ENCODE data around the gene RRP8.

The RRP8 gene

DNA sequence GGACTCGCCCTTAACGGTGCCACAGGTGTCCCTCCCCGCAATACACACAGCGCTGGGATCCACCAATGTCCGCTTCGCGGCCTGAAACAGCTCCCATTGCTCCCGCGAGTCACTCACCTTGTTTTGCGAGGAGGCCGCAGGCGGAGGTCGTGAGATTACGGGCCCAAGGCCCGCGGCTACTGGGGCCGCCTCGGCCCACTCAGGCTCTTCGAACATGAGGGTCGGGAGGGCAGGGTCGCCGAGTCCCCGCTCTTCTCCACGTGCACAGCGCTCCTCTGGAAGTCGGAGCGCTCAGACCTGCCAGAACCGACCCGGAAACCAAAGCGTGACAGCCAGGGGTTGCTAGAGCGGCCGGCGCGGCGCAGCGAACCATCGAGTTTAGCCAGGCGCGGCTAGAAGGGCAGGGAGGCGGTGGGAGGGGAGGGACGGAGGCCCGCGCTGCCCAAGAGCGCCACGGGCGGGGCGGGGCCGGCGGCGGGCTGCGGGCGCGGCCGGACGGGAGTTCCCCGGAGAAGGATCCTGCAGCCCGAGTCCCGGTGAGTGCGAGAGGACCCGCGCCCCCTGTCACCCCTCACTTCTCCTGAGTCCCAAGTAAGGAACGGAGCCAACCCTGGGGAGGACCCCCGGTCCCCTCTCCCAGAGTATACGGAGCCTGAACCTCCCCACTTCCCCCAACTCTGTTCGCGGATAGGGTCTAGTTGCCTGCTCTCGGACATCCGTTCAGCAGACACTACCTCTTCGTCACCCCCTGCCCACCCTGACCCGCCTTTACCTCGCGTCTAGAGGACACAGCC lies at the start of gene RRP8, which contains the start of gene ILK:
Gene RRP8 (minus strand): TSS at position 330 of the 794 bp plus-strand sequence. CDS start 114 bp downstream, at position 216.
Gene ILK (plus strand): TSS at position 488 of the 794 bp plus-strand sequence. CDS start 498 bp downstream, outside the sequence.
- ChIA-PET CTCF (interaction anchor here (1.2 to 3.8 kb wide), 8 partner anchors 9 to 224 kb away, joined by 3 to 22 read pairs (median 4); partner anchors contain the start of genes MRPL17 and TPP1), POLR2A (interaction anchor here (2.0 kb wide), 1 partner anchor 15 kb away, joined by 10 read pairs; the partner anchor contains the start of gene TPP1)
- no peak for TF ChIP-seq CTCF (IDR thresholded peaks at IDR 0.05; ENCODE audit: control extremely low read depth, extremely low read depth, low read depth, missing control alignments)
- peak; percentile 94 for DNase-seq (ENCODE audit: extremely low spot score)

GRCh38 chr11:6653097-6653496 lies 49.7 kb upstream of the RRP8 start:
- POLR2A ChIA-PET = no interaction called here
- TF ChIP-seq CTCF (IDR thresholded peaks at IDR 0.05; ENCODE audit: control extremely low read depth, extremely low read depth, low read depth, missing control alignments) = no peak
- no peak for DNase-seq (ENCODE audit: extremely low spot score)
- CTCF ChIA-PET = interaction anchor here (1.5 kb wide), 1 partner anchor 15 kb away, joined by 5 read pairs; no protein-coding TSS in a partner anchor

- CTCF ChIA-PET = interaction anchor here (1.5 kb wide), 1 partner anchor 16 kb away, joined by 5 read pairs; no protein-coding TSS in a partner anchor
- POLR2A ChIA-PET = interaction anchor here (0.6 kb wide), 1 partner anchor 55 kb away, joined by 4 read pairs; no protein-coding TSS in a partner anchor
Observed at GRCh38 chr11:6652182-6652581, 48.8 kb upstream of the RRP8 start.

DNA sequence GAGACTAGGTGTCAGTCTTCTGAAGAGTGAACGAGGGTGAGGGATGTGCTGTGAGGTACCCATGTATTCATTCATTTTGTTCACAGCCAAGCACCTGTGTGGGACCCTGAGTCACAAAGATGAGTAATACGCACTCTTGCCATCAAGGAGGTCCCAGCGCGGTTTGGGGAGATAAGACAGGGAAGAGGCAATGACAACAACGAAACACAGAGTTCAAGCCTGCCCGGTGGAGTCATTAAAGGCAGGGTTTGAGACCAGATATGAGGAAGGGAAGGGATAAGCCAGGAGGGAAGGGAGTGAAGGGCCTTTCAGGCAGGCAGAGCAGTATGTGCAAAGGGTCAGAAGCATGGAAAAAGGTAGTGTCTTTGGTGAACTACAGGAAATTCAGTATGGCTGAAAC lies 47.6 kb upstream of the RRP8 start:
- no peak for DNase-seq (ENCODE audit: extremely low spot score)
- CTCF ChIA-PET = no interaction called here
- POLR2A ChIA-PET = no interaction called here
- no peak for TF ChIP-seq CTCF (IDR thresholded peaks at IDR 0.05; ENCODE audit: control extremely low read depth, extremely low read depth, low read depth, missing control alignments)

More at GRCh38 chr11:6652182-6652581, 48.8 kb upstream of the RRP8 start:
- no peak for TF ChIP-seq CTCF (IDR thresholded peaks at IDR 0.05; ENCODE audit: control extremely low read depth, extremely low read depth, low read depth, missing control alignments)
- no peak for DNase-seq (ENCODE audit: extremely low spot score)

- no peak for TF ChIP-seq CTCF (IDR thresholded peaks at IDR 0.05; ENCODE audit: control extremely low read depth, extremely low read depth, low read depth, missing control alignments)
- DNase-seq (ENCODE audit: extremely low spot score) = no peak
- POLR2A ChIA-PET = no interaction called here
- CTCF ChIA-PET = interaction anchor here (1.0 to 5.6 kb wide), 7 partner anchors 9 to 31 kb away, joined by 3 to 31 read pairs (median 6); partner anchors contain the start of gene TPP1
Observed at GRCh38 chr11:6650104-6650503, 46.7 kb upstream of the RRP8 start.

- no peak for TF ChIP-seq CTCF (IDR thresholded peaks at IDR 0.05; ENCODE audit: control extremely low read depth, extremely low read depth, low read depth, missing control alignments)
- CTCF ChIA-PET = interaction anchor here (1.2 to 5.6 kb wide), 6 partner anchors 11 to 44 kb away, joined by 3 to 31 read pairs (median 7); partner anchors contain the start of gene MRPL17
- POLR2A ChIA-PET = no interaction called here
- DNase-seq (ENCODE audit: extremely low spot score) = no peak
Observed at GRCh38 chr11:6648501-6648900, 45.1 kb upstream of the RRP8 start.
